MM.1S (cell line): ENCODE data around the gene CCBE1.

Source experiments
- DNase-seq: peaks from one replicate; pipeline ENCODE4 v3.0.0-alpha.2; 2015
- H2AFZ ChIP-seq: fragments of 300-600 bp; sonication (generic); 2 replicates; pipeline ENCODE4 v1.6.0; 2016; ENCODE audit warnings: antibody characterized with exemption, low read length
- H3F3A ChIP-seq: fragments of 300-600 bp; sonication (generic); 2 replicates; pipeline ENCODE4 v1.6.1; 2016; ENCODE audit warnings: mild to moderate bottlenecking, antibody characterized with exemption, low read length, moderate library complexity, mixed read lengths; ENCODE audit not compliant: insufficient read depth
- H3K27ac ChIP-seq: fragments of 300-600 bp; sonication (generic); 2 replicates; pipeline ENCODE4 v1.5.1; 2016; ENCODE audit warnings: mild to moderate bottlenecking, low read length
- H3K27me3 ChIP-seq: fragments of 300-600 bp; sonication (generic); replicated peaks from 2 replicates; pipeline ENCODE4 v1.6.0; 2016; ENCODE audit warnings: low read length; ENCODE audit not compliant: insufficient read depth
- H3K36me3 ChIP-seq: fragments of 300-600 bp; sonication (generic); replicated peaks from 2 replicates; pipeline ENCODE4 v1.6.1; 2016; ENCODE audit warnings: mild to moderate bottlenecking, low read length, mixed read lengths; ENCODE audit not compliant: insufficient read depth
- H3K4me1 ChIP-seq: fragments of 300-600 bp; sonication (generic); 2 replicates; pipeline ENCODE4 v1.6.1; 2016; ENCODE audit warnings: low read length, mixed read lengths
- H3K4me2 ChIP-seq: fragments of 300-600 bp; sonication (generic); 2 replicates; pipeline ENCODE4 v1.6.0; 2016; ENCODE audit warnings: low read depth, low read length
- H3K4me3 ChIP-seq: fragments of 300-600 bp; sonication (generic); 2 replicates; pipeline ENCODE4 v1.5.1; 2016; ENCODE audit warnings: low read length, mixed read lengths
- H3K79me2 ChIP-seq: fragments of 300-600 bp; sonication (generic); 2 replicates; pipeline ENCODE4 v1.6.1; 2016; ENCODE audit warnings: mixed run types, low read length, mixed read lengths
- H3K9ac ChIP-seq: fragments of 300-600 bp; sonication (generic); 2 replicates; pipeline ENCODE4 v1.6.1; 2016; ENCODE audit warnings: low read length, mixed read lengths
- H3K9me2 ChIP-seq: fragments of 300-600 bp; sonication (generic); replicated peaks from 2 replicates; pipeline ENCODE4 v1.6.1; 2016; ENCODE audit warnings: mild to moderate bottlenecking, low read length, mixed read lengths; ENCODE audit not compliant: insufficient read depth
- H3K9me3 ChIP-seq: fragments of 300-600 bp; sonication (generic); replicated peaks from 2 replicates; pipeline ENCODE4 v1.6.1; 2016; ENCODE audit warnings: mild to moderate bottlenecking, low read length, mixed read lengths; ENCODE audit not compliant: insufficient read depth
- H4K20me1 ChIP-seq: fragments of 300-600 bp; sonication (generic); 2 replicates; pipeline ENCODE4 v1.6.1; 2016; ENCODE audit warnings: mild to moderate bottlenecking, low read length, moderate library complexity, mixed read lengths; ENCODE audit not compliant: insufficient read depth
- EZH2 ChIP-seq: fragments of 300-600 bp; sonication (generic); optimal IDR thresholded peaks from 2 replicates; pipeline ENCODE3; 2017; ENCODE audit warnings: low read depth, mild to moderate bottlenecking, antibody characterized with exemption, low read length, mixed read lengths
- EZH2phosphoT487 ChIP-seq: fragments of 300-600 bp; sonication (generic); IDR thresholded peaks from 2 replicates; pipeline ENCODE4 v1.6.1; 2018; ENCODE audit warnings: antibody characterized with exemption, low read length
- TF ChIP-seq, protein P1 (sequence below): fragments of 300-600 bp; sonication (generic); IDR thresholded peaks from 2 replicates; pipeline ENCODE4 v1.5.1; 2016; ENCODE audit warnings: antibody characterized with exemption, low read length, mixed read lengths

CCBE1 gene

GRCh38 chr18:59454909-59455727 lies 242.1 kb downstream of the CCBE1 start:
- Histone ChIP-seq H3K79me2 (no peaks in the 10 kb centered on the region), H3K36me3 (no peaks in the 10 kb centered on the region), H3K9me3 (no peaks in the 10 kb centered on the region), H3K4me1 (no peaks in the 10 kb centered on the region), H3K9me2 (no peaks in the 10 kb centered on the region), H3K9ac (no peak overlapping the region), H3K4me3 (no peak overlapping the region), H2AFZ (no peak overlapping the region), H3K27me3 (no peaks in the 10 kb centered on the region), H3K4me2 (no peak overlapping the region), H3K27ac (no peak overlapping the region), H3F3A (no peaks in the 10 kb centered on the region), H4K20me1 (no peaks in the 10 kb centered on the region)
- TF ChIP-seq, protein P1, sequence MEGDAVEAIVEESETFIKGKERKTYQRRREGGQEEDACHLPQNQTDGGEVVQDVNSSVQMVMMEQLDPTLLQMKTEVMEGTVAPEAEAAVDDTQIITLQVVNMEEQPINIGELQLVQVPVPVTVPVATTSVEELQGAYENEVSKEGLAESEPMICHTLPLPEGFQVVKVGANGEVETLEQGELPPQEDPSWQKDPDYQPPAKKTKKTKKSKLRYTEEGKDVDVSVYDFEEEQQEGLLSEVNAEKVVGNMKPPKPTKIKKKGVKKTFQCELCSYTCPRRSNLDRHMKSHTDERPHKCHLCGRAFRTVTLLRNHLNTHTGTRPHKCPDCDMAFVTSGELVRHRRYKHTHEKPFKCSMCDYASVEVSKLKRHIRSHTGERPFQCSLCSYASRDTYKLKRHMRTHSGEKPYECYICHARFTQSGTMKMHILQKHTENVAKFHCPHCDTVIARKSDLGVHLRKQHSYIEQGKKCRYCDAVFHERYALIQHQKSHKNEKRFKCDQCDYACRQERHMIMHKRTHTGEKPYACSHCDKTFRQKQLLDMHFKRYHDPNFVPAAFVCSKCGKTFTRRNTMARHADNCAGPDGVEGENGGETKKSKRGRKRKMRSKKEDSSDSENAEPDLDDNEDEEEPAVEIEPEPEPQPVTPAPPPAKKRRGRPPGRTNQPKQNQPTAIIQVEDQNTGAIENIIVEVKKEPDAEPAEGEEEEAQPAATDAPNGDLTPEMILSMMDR = no peak
- TF ChIP-seq EZH2 (no peak), EZH2phosphoT487 (no peak)
- DNase-seq = no peak

- H3K4me2 ChIP-seq = no peak overlapping the region
- no peaks in the 10 kb centered on the region for H3K9me2 ChIP-seq
- H3K4me3 ChIP-seq = no peak overlapping the region
- no peak for DNase-seq
- H3K9ac ChIP-seq = no peak overlapping the region
- H3F3A ChIP-seq = no peaks in the 10 kb centered on the region
- no peak overlapping the region for H3K27ac ChIP-seq
- H4K20me1 ChIP-seq = no peaks in the 10 kb centered on the region
- H3K79me2 ChIP-seq = no peaks in the 10 kb centered on the region
- H2AFZ ChIP-seq = no peak overlapping the region
- no peaks in the 10 kb centered on the region for H3K27me3 ChIP-seq
- H3K4me1 ChIP-seq = no peaks in the 10 kb centered on the region
- no peaks in the 10 kb centered on the region for H3K36me3 ChIP-seq
- TF ChIP-seq, protein P1 = no peak
- TF ChIP-seq EZH2 (no peak), EZH2phosphoT487 (no peak)
- H3K9me3 ChIP-seq = no peaks in the 10 kb centered on the region
Observed at GRCh38 chr18:59453468-59453961, 243.7 kb downstream of the CCBE1 start.

- Histone ChIP-seq H3K27ac (no peak overlapping the region), H4K20me1 (no peaks in the 10 kb centered on the region), H3K79me2 (no peaks in the 10 kb centered on the region), H3K9ac (no peak overlapping the region), H3K9me3 (no peaks in the 10 kb centered on the region), H3K4me1 (no peaks in the 10 kb centered on the region), H2AFZ (no peak overlapping the region), H3K9me2 (no peaks in the 10 kb centered on the region), H3K4me3 (no peak overlapping the region), H3K4me2 (no peak overlapping the region), H3K36me3 (no peaks in the 10 kb centered on the region), H3F3A (no peaks in the 10 kb centered on the region), H3K27me3 (no peaks in the 10 kb centered on the region)
- DNase-seq = no peak
- TF ChIP-seq EZH2phosphoT487 (no peak), EZH2 (no peak)
- TF ChIP-seq, protein P1 = no peak
Observed at GRCh38 chr18:59451963-59452362, 245.3 kb downstream of the CCBE1 start.
